ENCODE measurements around the gene A2M.

A2M gene

GRCh38 chr12:9027161-9028059 is 88.3 kb downstream of the A2M start:
- H3K27ac ChIP-seq (ENCODE audit: insufficient read depth, low read length, poor library complexity, severe bottlenecking) = peak overlapping the region; percentile 48
- peaks cover 66% of the 10 kb centered on the region for H3K4me1 ChIP-seq (ENCODE audit: control insufficient read depth, insufficient read depth, low read length, poor library complexity, severe bottlenecking)
- H3K4me3 ChIP-seq (ENCODE audit: insufficient read depth, low read depth, low read length, poor library complexity, severe bottlenecking) = no peak overlapping the region
- H3K9me3 ChIP-seq (ENCODE audit: control insufficient read depth, low read length) = no peaks in the 10 kb centered on the region
- no peaks in the 10 kb centered on the region for H3K27me3 ChIP-seq (replicated peaks; ENCODE audit: control insufficient read depth, insufficient read depth, low read length, poor library complexity, severe bottlenecking)
- DNase-seq = no peak
- no peaks in the 10 kb centered on the region for H3K36me3 ChIP-seq (ENCODE audit: control insufficient read depth, insufficient read depth, low read length)

- Histone ChIP-seq H3K27ac (ENCODE audit: insufficient read depth, low read length, poor library complexity, severe bottlenecking) (peak overlapping the region; percentile 79), H3K36me3 (ENCODE audit: control insufficient read depth, insufficient read depth, low read length) (no peaks in the 10 kb centered on the region), H3K9me3 (ENCODE audit: control insufficient read depth, low read length) (no peaks in the 10 kb centered on the region), H3K4me1 (ENCODE audit: control insufficient read depth, insufficient read depth, low read length, poor library complexity, severe bottlenecking) (peaks cover 52% of the 10 kb centered on the region), H3K4me3 (ENCODE audit: insufficient read depth, low read depth, low read length, poor library complexity, severe bottlenecking) (peak overlapping the region; percentile 1), H3K27me3 (replicated peaks; ENCODE audit: control insufficient read depth, insufficient read depth, low read length, poor library complexity, severe bottlenecking) (no peaks in the 10 kb centered on the region)
- no peak for DNase-seq
These were observed 91.2 kb downstream of the A2M start for GRCh38 chr12:9024512-9024911.

GRCh38 chr12:9022592-9022991 is 93.1 kb downstream of the A2M start:
- H3K4me3 ChIP-seq (ENCODE audit: insufficient read depth, low read depth, low read length, poor library complexity, severe bottlenecking) = no peak overlapping the region
- H3K27me3 ChIP-seq (replicated peaks; ENCODE audit: control insufficient read depth, insufficient read depth, low read length, poor library complexity, severe bottlenecking) = no peaks in the 10 kb centered on the region
- peaks cover 3% of the 10 kb centered on the region for H3K9me3 ChIP-seq (ENCODE audit: control insufficient read depth, low read length)
- H3K36me3 ChIP-seq (ENCODE audit: control insufficient read depth, insufficient read depth, low read length) = no peaks in the 10 kb centered on the region
- DNase-seq = no peak
- peaks cover 51% of the 10 kb centered on the region for H3K4me1 ChIP-seq (ENCODE audit: control insufficient read depth, insufficient read depth, low read length, poor library complexity, severe bottlenecking)
- H3K27ac ChIP-seq (ENCODE audit: insufficient read depth, low read length, poor library complexity, severe bottlenecking) = no peak overlapping the region
